Measurements from ENCODE around the gene PLET1. TPM values are rescaled to one million over a fixed set of nuclear protein-coding genes. Genes with fewer than 3 reads are reported as not detected.

Gene PLET1
- total RNA-seq, 3 donors from 2014 or later (not counting 1 experiment from before 2014, with no cell fraction given): not detected

DNA sequence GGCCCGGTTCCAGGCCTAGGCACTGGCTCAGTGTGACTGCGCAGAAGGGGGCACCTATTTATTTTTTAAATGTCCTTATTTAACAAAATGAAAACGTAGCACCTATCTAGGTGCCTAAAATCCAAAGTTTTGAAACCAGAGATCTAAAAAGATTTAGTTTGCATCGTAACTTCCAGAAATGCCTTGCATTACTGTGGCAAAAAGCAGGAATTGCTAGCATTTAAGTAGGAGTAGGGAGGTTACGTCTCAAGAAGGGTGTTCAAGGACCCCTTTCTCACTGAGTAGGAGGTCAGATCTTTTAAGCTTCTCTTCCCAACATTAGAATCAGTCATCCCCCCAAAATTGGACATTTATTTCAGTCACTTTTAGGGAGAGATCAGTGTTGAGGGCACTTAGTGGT lies 7.7 kb upstream of the PLET1 start:
- no peak overlapping the region for H3K27ac ChIP-seq (ENCODE audit: low read length)
- H3K4me1 ChIP-seq (ENCODE audit: control insufficient read depth, insufficient read depth, low read length): no peaks in the 10 kb centered on the region
- H3K27me3 Mint-ChIP-seq (ENCODE audit: low read depth in 2 of 2): no peaks in the 10 kb centered on the region
- TF ChIP-seq, protein P1, sequence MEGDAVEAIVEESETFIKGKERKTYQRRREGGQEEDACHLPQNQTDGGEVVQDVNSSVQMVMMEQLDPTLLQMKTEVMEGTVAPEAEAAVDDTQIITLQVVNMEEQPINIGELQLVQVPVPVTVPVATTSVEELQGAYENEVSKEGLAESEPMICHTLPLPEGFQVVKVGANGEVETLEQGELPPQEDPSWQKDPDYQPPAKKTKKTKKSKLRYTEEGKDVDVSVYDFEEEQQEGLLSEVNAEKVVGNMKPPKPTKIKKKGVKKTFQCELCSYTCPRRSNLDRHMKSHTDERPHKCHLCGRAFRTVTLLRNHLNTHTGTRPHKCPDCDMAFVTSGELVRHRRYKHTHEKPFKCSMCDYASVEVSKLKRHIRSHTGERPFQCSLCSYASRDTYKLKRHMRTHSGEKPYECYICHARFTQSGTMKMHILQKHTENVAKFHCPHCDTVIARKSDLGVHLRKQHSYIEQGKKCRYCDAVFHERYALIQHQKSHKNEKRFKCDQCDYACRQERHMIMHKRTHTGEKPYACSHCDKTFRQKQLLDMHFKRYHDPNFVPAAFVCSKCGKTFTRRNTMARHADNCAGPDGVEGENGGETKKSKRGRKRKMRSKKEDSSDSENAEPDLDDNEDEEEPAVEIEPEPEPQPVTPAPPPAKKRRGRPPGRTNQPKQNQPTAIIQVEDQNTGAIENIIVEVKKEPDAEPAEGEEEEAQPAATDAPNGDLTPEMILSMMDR (IDR thresholded peaks at IDR 0.05): no peak
- H3K36me3 ChIP-seq (ENCODE audit: control insufficient read depth, insufficient read depth, low read length): no peaks in the 10 kb centered on the region
- no peaks in the 10 kb centered on the region for H3K9me3 Mint-ChIP-seq
- H3K4me3 Mint-ChIP-seq: no peak overlapping the region
- no peak overlapping the region for H3K27ac Mint-ChIP-seq
- DNase-seq: no peak
- no peaks in the 10 kb centered on the region for H3K4me1 Mint-ChIP-seq
- ATAC-seq: no peak
- no peaks in the 10 kb centered on the region for H3K36me3 Mint-ChIP-seq
- no peaks in the 10 kb centered on the region for H3K27me3 ChIP-seq (ENCODE audit: control insufficient read depth, insufficient read depth, low read length)
- H3K9me3 ChIP-seq (ENCODE audit: control insufficient read depth, insufficient read depth, low read length): no peaks in the 10 kb centered on the region
- intact Hi-C loops (cut with micrococcal nuclease): no loop called here
- 95% methylated on average over 4 of the region's 5 CpGs for WGBS (ENCODE audit: insufficient coverage)
- H3K4me3 ChIP-seq (ENCODE audit: low read length): no peak overlapping the region

DNA sequence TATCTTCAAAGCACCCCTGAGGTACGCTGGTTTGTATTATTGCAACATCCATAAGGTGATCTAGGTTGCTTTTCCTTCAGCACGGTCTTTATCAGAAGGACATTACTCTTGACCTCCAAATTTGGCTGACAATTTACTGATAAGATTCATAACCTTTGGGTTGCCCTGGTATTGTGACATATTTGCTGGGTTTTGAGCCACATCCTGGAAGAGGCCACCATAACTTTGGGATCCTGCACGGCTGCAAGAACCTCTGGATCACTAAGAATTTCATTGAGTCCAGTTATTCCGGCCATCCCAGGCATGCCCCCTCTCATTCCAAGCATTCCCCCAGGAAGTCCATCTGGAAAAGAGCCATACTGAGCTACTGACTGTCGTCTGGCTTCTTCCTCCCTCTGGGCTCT lies 6.5 kb upstream of the PLET1 start:
- no peak overlapping the region for H3K27ac ChIP-seq (ENCODE audit: low read length)
- no peak for ATAC-seq
- H3K4me3 Mint-ChIP-seq: no peak overlapping the region
- no peaks in the 10 kb centered on the region for H3K9me3 Mint-ChIP-seq
- intact Hi-C loops (cut with micrococcal nuclease): no loop called here
- H3K27me3 Mint-ChIP-seq (ENCODE audit: low read depth in 2 of 2): no peaks in the 10 kb centered on the region
- H3K4me1 ChIP-seq (ENCODE audit: control insufficient read depth, insufficient read depth, low read length): no peaks in the 10 kb centered on the region
- H3K9me3 ChIP-seq (ENCODE audit: control insufficient read depth, insufficient read depth, low read length): no peaks in the 10 kb centered on the region
- no peaks in the 10 kb centered on the region for H3K4me1 Mint-ChIP-seq
- no peaks in the 10 kb centered on the region for H3K27me3 ChIP-seq (ENCODE audit: control insufficient read depth, insufficient read depth, low read length)
- H3K36me3 ChIP-seq (ENCODE audit: control insufficient read depth, insufficient read depth, low read length): no peaks in the 10 kb centered on the region
- TF ChIP-seq, protein P1 (IDR thresholded peaks at IDR 0.05): no peak
- H3K4me3 ChIP-seq (ENCODE audit: low read length): no peak overlapping the region
- DNase-seq: no peak
- H3K27ac Mint-ChIP-seq: no peak overlapping the region
- 92% methylated on average over 5 of the region's 5 CpGs for WGBS (ENCODE audit: insufficient coverage)
- H3K36me3 Mint-ChIP-seq: no peaks in the 10 kb centered on the region

DNA sequence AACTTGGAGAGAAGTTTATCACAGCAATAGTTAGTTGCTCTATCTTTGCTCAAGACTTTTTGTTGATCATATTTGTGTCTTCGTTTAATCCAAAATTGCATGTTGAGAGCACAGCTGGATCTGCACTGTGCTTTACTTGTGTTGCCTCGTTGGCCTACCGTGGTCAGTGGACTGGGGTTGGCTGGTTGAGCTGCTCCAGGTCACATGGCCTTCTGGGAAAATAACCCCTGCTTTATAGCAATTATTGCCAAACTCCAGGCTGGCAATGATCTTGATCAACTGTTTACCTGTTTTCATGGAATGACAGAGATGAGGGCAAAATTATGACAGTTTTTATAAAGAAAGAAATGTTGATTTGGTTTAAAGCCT lies 5.7 kb upstream of the PLET1 start:
- H3K27ac ChIP-seq (ENCODE audit: low read length): no peak overlapping the region
- Mint-ChIP-seq H3K36me3 (no peaks in the 10 kb centered on the region), H3K4me3 (no peak overlapping the region), H3K27ac (no peak overlapping the region), H3K27me3 (ENCODE audit: low read depth in 2 of 2) (no peaks in the 10 kb centered on the region), H3K9me3 (no peaks in the 10 kb centered on the region), H3K4me1 (no peaks in the 10 kb centered on the region)
- no peak overlapping the region for H3K4me3 ChIP-seq (ENCODE audit: low read length)
- DNase-seq (no peak), ATAC-seq (no peak)
- TF ChIP-seq, protein P1 (IDR thresholded peaks at IDR 0.05): no peak
- 93% methylated on average over 3 of the region's 3 CpGs for WGBS (ENCODE audit: insufficient coverage)
- H3K27me3 ChIP-seq (ENCODE audit: control insufficient read depth, insufficient read depth, low read length): no peaks in the 10 kb centered on the region
- H3K4me1 ChIP-seq (ENCODE audit: control insufficient read depth, insufficient read depth, low read length): no peaks in the 10 kb centered on the region
- no peaks in the 10 kb centered on the region for H3K36me3 ChIP-seq (ENCODE audit: control insufficient read depth, insufficient read depth, low read length)
- intact Hi-C loops (cut with micrococcal nuclease): no loop called here
- H3K9me3 ChIP-seq (ENCODE audit: control insufficient read depth, insufficient read depth, low read length): no peaks in the 10 kb centered on the region

DNA sequence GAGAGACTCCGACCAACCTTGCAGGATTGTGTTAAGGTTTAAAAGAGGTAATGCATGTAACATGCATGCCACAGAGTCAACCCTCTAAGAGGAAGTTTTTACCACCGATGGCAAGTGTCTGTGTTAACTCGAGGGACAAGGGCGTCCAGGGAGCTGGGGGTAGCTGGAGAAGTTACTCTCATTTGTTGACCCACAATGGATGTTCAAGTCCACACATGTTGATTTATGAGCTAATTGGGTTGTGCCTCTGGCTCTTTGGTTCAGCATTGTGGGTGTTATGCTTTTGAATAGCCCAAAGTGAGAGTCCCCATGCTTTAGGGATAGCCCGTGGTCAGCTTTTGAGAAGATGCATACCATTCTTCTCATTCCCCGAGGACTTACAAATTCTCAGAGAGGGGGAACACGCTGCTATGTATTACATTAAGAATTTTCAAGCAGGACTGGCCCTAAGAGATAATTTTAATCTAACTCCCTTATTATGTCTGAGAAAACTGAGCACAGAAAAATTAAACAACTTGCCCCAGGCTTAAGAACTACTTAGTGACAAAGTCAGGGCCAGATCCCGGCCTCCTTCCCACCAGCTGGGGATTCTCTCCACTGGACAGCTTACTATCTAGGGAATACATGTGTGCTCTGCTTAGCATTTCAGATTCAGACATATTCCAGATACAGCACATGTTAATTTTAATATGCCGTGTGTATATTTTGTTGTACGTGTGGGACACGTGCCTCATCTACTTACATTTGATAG lies 5.2 kb upstream of the PLET1 start:
- Histone ChIP-seq H3K4me3 (ENCODE audit: low read length) (no peak overlapping the region), H3K9me3 (ENCODE audit: control insufficient read depth, insufficient read depth, low read length) (no peaks in the 10 kb centered on the region), H3K27ac (ENCODE audit: low read length) (no peak overlapping the region), H3K36me3 (ENCODE audit: control insufficient read depth, insufficient read depth, low read length) (no peaks in the 10 kb centered on the region), H3K4me1 (ENCODE audit: control insufficient read depth, insufficient read depth, low read length) (no peaks in the 10 kb centered on the region), H3K27me3 (ENCODE audit: control insufficient read depth, insufficient read depth, low read length) (no peaks in the 10 kb centered on the region)
- no peak for DNase-seq
- ATAC-seq: no peak
- Mint-ChIP-seq H3K27me3 (ENCODE audit: low read depth in 2 of 2) (no peaks in the 10 kb centered on the region), H3K4me1 (no peaks in the 10 kb centered on the region), H3K9me3 (no peaks in the 10 kb centered on the region), H3K27ac (no peak overlapping the region), H3K36me3 (no peaks in the 10 kb centered on the region), H3K4me3 (no peak overlapping the region)
- WGBS (ENCODE audit: insufficient coverage): 62% methylated on average over 11 of the region's 11 CpGs
- intact Hi-C loops (cut with micrococcal nuclease): no loop called here
- TF ChIP-seq, protein P1 (IDR thresholded peaks at IDR 0.05): no peak
